Liver (tissue), 9 donors: Measurements from ENCODE around the gene TPM3. TPM values are rescaled to one million over a fixed set of nuclear protein-coding genes. Genes with fewer than 3 reads are reported as not detected.

ENCODE experiments used
- DNase-seq: peaks from one replicate; pipeline ENCODE4 v3.0.0-alpha.2; 2017; ENCODE audit warnings: low spot score
- H3K27ac ChIP-seq, 2 donors: one replicate each; pipeline ENCODE4 v1.7.0; 2013; ENCODE audit warnings: inconsistent platforms in 2 of 2, low read length in 2 of 2, control low read depth in 1 of 2, low read depth in 1 of 2, mild to moderate bottlenecking in 1 of 2
- H3K27me3 ChIP-seq, 4 donors: one replicate each; pipeline versions ENCODE4 v1.6.1 to v1.7.0; 2013; ENCODE audit warnings: low read length in 3 of 4, inconsistent platforms in 1 of 4, mild to moderate bottlenecking in 1 of 4, moderate library complexity in 1 of 4; ENCODE audit not compliant: control insufficient read depth in 4 of 4, insufficient read depth in 4 of 4
- H3K36me3 ChIP-seq, 4 donors: one replicate each; pipeline versions ENCODE4 v1.6.1 to v1.7.0; 2013; ENCODE audit warnings: low read length in 3 of 4, mild to moderate bottlenecking in 3 of 4, low read depth in 1 of 4, moderate library complexity in 1 of 4; ENCODE audit not compliant: control insufficient read depth in 4 of 4, insufficient read depth in 3 of 4
- H3K4me1 ChIP-seq, 4 donors: one replicate each; pipeline versions ENCODE4 v1.6.1 to v1.7.0; 2013; ENCODE audit warnings: low read length in 3 of 4, mild to moderate bottlenecking in 3 of 4, moderate library complexity in 1 of 4; ENCODE audit not compliant: control insufficient read depth in 4 of 4, insufficient read depth in 4 of 4
- H3K4me3 ChIP-seq, 3 donors: one replicate each; pipeline versions ENCODE4 v1.6.1 to v1.7.0; 2013; ENCODE audit warnings: low read length in 3 of 3, control low read depth in 1 of 3, low read depth in 1 of 3, mild to moderate bottlenecking in 1 of 3
- H3K9ac ChIP-seq, 2 donors: one replicate each; pipeline ENCODE4 v1.7.0; 2013; ENCODE audit warnings: low read length in 2 of 2, mild to moderate bottlenecking in 2 of 2, moderate library complexity in 2 of 2, control low read depth in 1 of 2, low read depth in 1 of 2
- H3K9me3 ChIP-seq, 4 donors: one replicate each; pipeline versions ENCODE4 v1.6.1 to v1.7.0; 2013; ENCODE audit warnings: low read length in 3 of 4; ENCODE audit not compliant: control insufficient read depth in 4 of 4
- ATF3 ChIP-seq: IDR thresholded peaks from 2 replicates; pipeline ENCODE4 v1.6.1; 2016; ENCODE audit warnings: antibody characterized with exemption
- CTCF ChIP-seq: fragments of 150-350 bp; IDR thresholded peaks from 2 replicates; pipeline ENCODE4 v1.5.1; 2017; ENCODE audit warnings: improper control_type of control experiment, low read depth, low read length; ENCODE audit not compliant: missing input control
- EGR1 ChIP-seq, 2 donors: IDR thresholded peaks; 2 replicates each; pipeline ENCODE4 v1.6.1; 2016 to 2018; ENCODE audit warnings: antibody characterized with exemption in 2 of 2, low read depth in 2 of 2
- FOXA1 ChIP-seq: IDR thresholded peaks from 2 replicates; pipeline ENCODE4 v1.6.1; 2016; ENCODE audit warnings: antibody characterized with exemption
- FOXA2 ChIP-seq: IDR thresholded peaks from 2 replicates; pipeline ENCODE4 v1.6.1; 2016; ENCODE audit warnings: antibody characterized with exemption
- GABPA ChIP-seq, 2 donors: IDR thresholded peaks in 1 of 2; conservative IDR thresholded peaks in 1 of 2; 2 replicates each; pipeline ENCODE4 v1.6.1; 2016; ENCODE audit warnings: antibody characterized with exemption in 2 of 2, mild to moderate bottlenecking in 1 of 2, moderate library complexity in 1 of 2
- HNF4A ChIP-seq, 2 donors: conservative IDR thresholded peaks; 2 replicates each; pipeline ENCODE4 v1.6.1; 2016; ENCODE audit warnings: antibody characterized with exemption in 2 of 2, mild to moderate bottlenecking in 2 of 2
- HNF4G ChIP-seq: IDR thresholded peaks from 2 replicates; pipeline ENCODE4 v1.6.1; 2016; ENCODE audit warnings: antibody characterized with exemption
- JUND ChIP-seq, 2 donors: IDR thresholded peaks; 2 replicates each; pipeline ENCODE4 v1.6.1; 2016; ENCODE audit warnings: antibody characterized with exemption in 2 of 2
- MAX ChIP-seq: IDR thresholded peaks from 2 replicates; pipeline ENCODE4 v1.6.1; 2016; ENCODE audit warnings: antibody characterized with exemption
- NR2F2 ChIP-seq: IDR thresholded peaks from 2 replicates; pipeline ENCODE4 v1.6.1; 2016; ENCODE audit warnings: antibody characterized with exemption
- RAD21 ChIP-seq, 2 donors: IDR thresholded peaks; 2 replicates each; pipeline ENCODE4 v1.6.1; 2016; ENCODE audit warnings: antibody characterized with exemption in 2 of 2, mild to moderate bottlenecking in 2 of 2
- REST ChIP-seq: IDR thresholded peaks from 2 replicates; pipeline ENCODE4 v1.6.1; 2016; ENCODE audit warnings: antibody characterized with exemption, mild to moderate bottlenecking
- RXRA ChIP-seq, 2 donors: IDR thresholded peaks; 2 replicates each; pipeline ENCODE4 v1.6.1; 2017 to 2018; ENCODE audit warnings: antibody characterized with exemption in 2 of 2, mild to moderate bottlenecking in 1 of 2
- SP1 ChIP-seq: IDR thresholded peaks from 2 replicates; pipeline ENCODE4 v1.6.1; 2018; ENCODE audit warnings: antibody characterized with exemption, mild to moderate bottlenecking
- TAF1 ChIP-seq: conservative IDR thresholded peaks from 2 replicates; pipeline ENCODE4 v1.6.1; 2016; ENCODE audit warnings: antibody characterized with exemption, mild to moderate bottlenecking
- YY1 ChIP-seq: IDR thresholded peaks from 2 replicates; pipeline ENCODE4 v1.6.1; 2016; ENCODE audit warnings: antibody characterized with exemption, mild to moderate bottlenecking
- ZBTB33 ChIP-seq: IDR thresholded peaks from 2 replicates; pipeline ENCODE4 v1.6.1; 2016; ENCODE audit warnings: antibody characterized with exemption
- polyA plus RNA-seq, 2 donors: library from polyadenylated mRNA; stranded (reverse) in 1 of 2; unstranded in 1 of 2; fragments of 200-250 nt in 1 of 2; fragments of >200 nt in 1 of 2; fragmentation: Nextera tagmentation in 1 of 2; extraction: Ambion mirVana in 1 of 2; gene quantifications; one replicate each; pipeline versions ENCODE4 v1.2.1 to v1.2.3, GENCODE V29; 2013 to 2015
- total RNA-seq, 2 donors: library from RNA; depleted of rRNA; stranded (reverse); fragments of >200 nt; gene quantifications; one replicate each; pipeline ENCODE4 v1.2.3, GENCODE V29; 2014
- donor health status: healthy.
- donor health status: healthy.
- donor health status: healthy.
- donor health status: healthy.
- donor health status: healthy.

TPM3 gene
- total and polyA plus RNA-seq, 4 donors, result 89.6 to 120 (median 109) TPM

GRCh38 chr1:154159554-154159953, 32.3 kb downstream of the TPM3 start:
- TF ChIP-seq FOXA1 (no peak), NR2F2 (no peak), HNF4A (conservative IDR thresholded peaks at IDR 0.05) (no peak), ATF3 (no peak), TAF1 (no peak), ZBTB33 (no peak), JUND (IDR thresholded peaks at IDR 0.05) (no peak), YY1 (no peak), MAX (no peak), HNF4G (no peak), RAD21 (IDR thresholded peaks at IDR 0.05) (no peak), SP1 (no peak), REST (no peak), EGR1 (IDR thresholded peaks at IDR 0.05; ENCODE audit: low read depth in 2 of 2) (no peak), FOXA2 (no peak), GABPA (IDR thresholded peaks at IDR 0.05 in 1 of 2, conservative IDR thresholded peaks at IDR 0.05 in 1 of 2) (no peak), CTCF (no peak), RXRA (IDR thresholded peaks at IDR 0.05) (no peak)
- Histone ChIP-seq H3K4me3 (no peak overlapping the region), H3K4me1 (no peaks in the 10 kb centered on the region), H3K36me3 (peaks cover 7 to 57% (median 36%) of the 10 kb centered on the region in 4 donors), H3K27me3 (no peaks in the 10 kb centered on the region), H3K27ac (no peak overlapping the region), H3K9me3 (peaks cover 0 to 3% (median under 1%) of the 10 kb centered on the region in 4 donors), H3K9ac (no peak overlapping the region)
- no peak for DNase-seq
